ENCODE results near the gene THSD1.

Gene THSD1

GRCh38 chr13:52395704-52396103, 10.3 kb downstream of the THSD1 start:
- no peak overlapping the region for H3K4me3 ChIP-seq (ENCODE audit: control insufficient read depth, low read depth, low read length)
- TF ChIP-seq CTCF (conservative IDR thresholded peaks at IDR 0.05; ENCODE audit: control insufficient read depth, insufficient read depth, low read depth, low read length), result no peak
- DNase-seq (ENCODE audit: low read depth), result no peak

GRCh38 chr13:52394586-52394985, 11.4 kb downstream of the THSD1 start:
- H3K4me3 ChIP-seq (ENCODE audit: control insufficient read depth, low read depth, low read length), result no peak overlapping the region
- TF ChIP-seq CTCF (conservative IDR thresholded peaks at IDR 0.05; ENCODE audit: control insufficient read depth, insufficient read depth, low read depth, low read length), result no peak
- DNase-seq (ENCODE audit: low read depth), result no peak

GRCh38 chr13:52393572-52394357, 12.2 kb downstream of the THSD1 start:
- H3K4me3 ChIP-seq (ENCODE audit: control insufficient read depth, low read depth, low read length), result no peak overlapping the region
- no peak for DNase-seq (ENCODE audit: low read depth)
- TF ChIP-seq CTCF (conservative IDR thresholded peaks at IDR 0.05; ENCODE audit: control insufficient read depth, insufficient read depth, low read depth, low read length), result no peak

GRCh38 chr13:52387721-52388120, 18.3 kb downstream of the THSD1 start:
- TF ChIP-seq CTCF (conservative IDR thresholded peaks at IDR 0.05; ENCODE audit: control insufficient read depth, insufficient read depth, low read depth, low read length), result no peak
- H3K4me3 ChIP-seq (ENCODE audit: control insufficient read depth, low read depth, low read length), result no peak overlapping the region
- DNase-seq (ENCODE audit: low read depth), result no peak

GRCh38 chr13:52385870-52386269, 20.1 kb downstream of the THSD1 start:
- H3K4me3 ChIP-seq (ENCODE audit: control insufficient read depth, low read depth, low read length), result no peak overlapping the region
- no peak for TF ChIP-seq CTCF (conservative IDR thresholded peaks at IDR 0.05; ENCODE audit: control insufficient read depth, insufficient read depth, low read depth, low read length)
- DNase-seq (ENCODE audit: low read depth), result no peak

GRCh38 chr13:52383366-52383765, 22.6 kb downstream of the THSD1 start:
- no peak for TF ChIP-seq CTCF (conservative IDR thresholded peaks at IDR 0.05; ENCODE audit: control insufficient read depth, insufficient read depth, low read depth, low read length)
- no peak overlapping the region for H3K4me3 ChIP-seq (ENCODE audit: control insufficient read depth, low read depth, low read length)
- DNase-seq (ENCODE audit: low read depth), result no peak
